H1 (cell line): ENCODE data around the gene TXLNG. TPM values are rescaled to one million over a fixed set of nuclear protein-coding genes. Genes with fewer than 3 reads are reported as not detected.

Experiments used
- GTF2F1 ChIP-seq: IDR thresholded peaks from 2 replicates; pipeline ENCODE4 v1.6.1; 2012; ENCODE audit warnings: low read depth, low read length, improper control_type of control experiment, borderline replicate concordance
- HDAC2 ChIP-seq, 2 experiments: fragments of 300-600 bp in 1 of 2; sonication (generic) in 1 of 2; IDR thresholded peaks; 2 replicates each; pipeline ENCODE4 v1.6.1; 2011 to 2012; ENCODE audit warnings: low read depth in 2 of 2, low read length in 2 of 2, mild to moderate bottlenecking in 2 of 2, moderate library complexity in 2 of 2, borderline replicate concordance in 1 of 2, inconsistent platforms in 1 of 2
- JUN ChIP-seq: IDR thresholded peaks from 2 replicates; pipeline ENCODE4 v1.6.1; 2011; ENCODE audit warnings: low read depth, mild to moderate bottlenecking, improper control_type of control experiment, low read length
- polyA plus RNA-seq, 7 experiments: library from polyadenylated mRNA; depleted of rRNA in 3 of 7; stranded (reverse) in 5 of 7; unstranded in 2 of 7; fragments of >200 nt in 5 of 7; fragments of 200-250 nt in 2 of 7; gene quantifications; 1 replicate in 5 of 7; 2 replicates in 1 of 7; 4 replicates in 1 of 7; pipeline versions ENCODE4 v1.2.1 to v1.2.3, GENCODE V29; 2011 to 2013; ENCODE audit warnings: missing spikeins in 2 of 7, mixed read lengths in 2 of 7
- total RNA-seq: library from RNA; stranded (reverse); fragmentation: NEBNext Ultra II Directional; extraction: Animal tissue kit (Norgen Biotek cat#: 25700); gene quantifications from 2 replicates; pipeline ENCODE4 v1.2.1, GENCODE V29; 2021
- TF ChIP-seq, protein P1 (sequence below): IDR thresholded peaks from 2 replicates; pipeline ENCODE4 v1.6.1; 2012; ENCODE audit warnings: inconsistent platforms

TXLNG gene
- total and polyA plus RNA-seq, 2 of the 8 experiments (the other 6 are each of a cell fraction or from before 2014, with no cell fraction given) = 32.9 to 42.9 TPM

DNA sequence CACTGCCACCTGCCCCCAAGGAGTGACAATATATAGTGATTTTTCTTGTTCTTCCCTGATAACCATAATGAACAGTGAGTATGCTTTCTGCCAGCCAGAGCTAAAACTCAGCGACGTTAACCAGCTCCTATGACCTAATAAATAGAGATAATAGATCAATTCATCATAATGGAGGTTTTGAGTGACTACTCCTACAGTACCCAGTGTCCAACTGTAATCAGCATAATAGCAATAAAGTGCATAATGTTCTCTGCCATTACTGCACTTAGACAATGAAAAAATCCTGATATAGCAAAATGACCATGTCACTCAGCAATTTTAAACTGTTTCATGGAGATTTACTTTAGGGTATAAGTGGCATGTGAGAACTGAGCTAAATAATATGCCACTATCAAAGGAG is 20.7 kb upstream of the TXLNG start (continued):
- TF ChIP-seq, protein P1, sequence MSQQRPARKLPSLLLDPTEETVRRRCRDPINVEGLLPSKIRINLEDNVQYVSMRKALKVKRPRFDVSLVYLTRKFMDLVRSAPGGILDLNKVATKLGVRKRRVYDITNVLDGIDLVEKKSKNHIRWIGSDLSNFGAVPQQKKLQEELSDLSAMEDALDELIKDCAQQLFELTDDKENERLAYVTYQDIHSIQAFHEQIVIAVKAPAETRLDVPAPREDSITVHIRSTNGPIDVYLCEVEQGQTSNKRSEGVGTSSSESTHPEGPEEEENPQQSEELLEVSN = no peak
- TF ChIP-seq GTF2F1 = no peak
- no peak for TF ChIP-seq HDAC2 (IDR thresholded peaks at IDR 0.05; ENCODE audit: borderline replicate concordance in 1 of 2, low read depth in 2 of 2, low read length in 2 of 2)
- no peak for TF ChIP-seq JUN
